DOHH2 (cell line): ENCODE results near the gene JOSD2.

Experiments used
- EZH2phosphoT487 ChIP-seq: fragments of 200-600 bp; sonication (generic); IDR thresholded peaks from 2 replicates; pipeline ENCODE4 v1.6.1; 2017; ENCODE audit warnings: borderline replicate concordance, mild to moderate bottlenecking, antibody characterized with exemption, low read length, moderate library complexity, mixed read lengths
- TF ChIP-seq, protein P1 (sequence below): fragments of 200-600 bp; sonication (generic); IDR thresholded peaks from one replicate; pipeline ENCODE4 v1.5.1; 2014; ENCODE audit warnings: antibody characterized with exemption, mild to moderate bottlenecking, low read depth, low read length; ENCODE audit not compliant: poor library complexity, severe bottlenecking

DNA sequence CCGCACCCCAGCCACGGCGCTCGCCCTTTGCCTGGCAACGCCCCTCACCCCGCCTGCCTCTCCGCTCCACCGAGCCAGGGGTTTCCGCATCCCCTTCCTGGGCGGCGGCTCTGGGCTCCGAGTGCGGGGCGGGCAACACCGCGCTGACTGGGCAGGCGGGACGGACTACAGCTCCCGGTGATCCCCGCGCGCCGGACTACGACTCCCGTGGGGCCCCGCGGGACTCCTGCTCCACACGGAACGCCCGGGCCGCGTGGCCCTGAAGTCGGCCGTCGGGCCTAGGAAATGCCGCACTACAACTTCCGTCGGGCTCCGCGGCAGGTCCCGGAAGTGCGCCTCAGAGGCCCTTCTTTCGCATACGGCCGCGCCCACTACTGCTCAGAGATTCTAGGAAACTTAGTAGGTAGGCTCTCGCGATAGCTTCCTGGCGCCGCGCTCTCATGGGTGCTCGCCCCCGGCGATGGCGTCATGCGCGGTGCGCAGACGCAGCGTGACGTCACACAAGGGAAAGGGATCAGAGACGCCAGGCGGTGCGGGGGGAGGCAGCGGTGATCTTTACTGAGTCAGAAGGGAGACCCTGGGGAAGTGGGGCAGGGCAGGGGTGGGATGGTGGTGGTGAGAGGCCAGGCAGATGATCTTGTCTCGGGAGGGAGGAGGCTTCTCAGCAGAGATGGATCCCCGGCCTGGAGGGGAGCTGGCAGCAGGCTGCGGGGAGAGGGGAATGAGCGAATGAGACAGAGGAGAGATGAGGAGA, at the start of gene JOSD2:
- TF ChIP-seq, protein P1, sequence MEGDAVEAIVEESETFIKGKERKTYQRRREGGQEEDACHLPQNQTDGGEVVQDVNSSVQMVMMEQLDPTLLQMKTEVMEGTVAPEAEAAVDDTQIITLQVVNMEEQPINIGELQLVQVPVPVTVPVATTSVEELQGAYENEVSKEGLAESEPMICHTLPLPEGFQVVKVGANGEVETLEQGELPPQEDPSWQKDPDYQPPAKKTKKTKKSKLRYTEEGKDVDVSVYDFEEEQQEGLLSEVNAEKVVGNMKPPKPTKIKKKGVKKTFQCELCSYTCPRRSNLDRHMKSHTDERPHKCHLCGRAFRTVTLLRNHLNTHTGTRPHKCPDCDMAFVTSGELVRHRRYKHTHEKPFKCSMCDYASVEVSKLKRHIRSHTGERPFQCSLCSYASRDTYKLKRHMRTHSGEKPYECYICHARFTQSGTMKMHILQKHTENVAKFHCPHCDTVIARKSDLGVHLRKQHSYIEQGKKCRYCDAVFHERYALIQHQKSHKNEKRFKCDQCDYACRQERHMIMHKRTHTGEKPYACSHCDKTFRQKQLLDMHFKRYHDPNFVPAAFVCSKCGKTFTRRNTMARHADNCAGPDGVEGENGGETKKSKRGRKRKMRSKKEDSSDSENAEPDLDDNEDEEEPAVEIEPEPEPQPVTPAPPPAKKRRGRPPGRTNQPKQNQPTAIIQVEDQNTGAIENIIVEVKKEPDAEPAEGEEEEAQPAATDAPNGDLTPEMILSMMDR: no peak
- no peak for TF ChIP-seq EZH2phosphoT487
